Transverse colon (tissue), 4 donors: ENCODE data around the gene LAMA3.

Experiments used
- CTCF ChIP-seq, 5 experiments: fragments of 200-600 bp in 3 of 5; fragments of 450-650 bp in 2 of 5; sonication (generic) in 3 of 5; IDR thresholded peaks; 1 replicate in 2 of 5; 2 replicates in 3 of 5; pipeline ENCODE4 v1.5.1; 2016 to 2017; ENCODE audit warnings: antibody characterized with exemption in 5 of 5, inconsistent platforms in 3 of 5, mild to moderate bottlenecking in 2 of 5, moderate library complexity in 1 of 5
- POLR2AphosphoS5 ChIP-seq, 3 donors: sonication (generic); formaldehyde crosslinking; IDR thresholded peaks; one replicate each; pipeline ENCODE4 v1.6.1; 2016; ENCODE audit warnings: antibody characterized with exemption in 3 of 3

DNA sequence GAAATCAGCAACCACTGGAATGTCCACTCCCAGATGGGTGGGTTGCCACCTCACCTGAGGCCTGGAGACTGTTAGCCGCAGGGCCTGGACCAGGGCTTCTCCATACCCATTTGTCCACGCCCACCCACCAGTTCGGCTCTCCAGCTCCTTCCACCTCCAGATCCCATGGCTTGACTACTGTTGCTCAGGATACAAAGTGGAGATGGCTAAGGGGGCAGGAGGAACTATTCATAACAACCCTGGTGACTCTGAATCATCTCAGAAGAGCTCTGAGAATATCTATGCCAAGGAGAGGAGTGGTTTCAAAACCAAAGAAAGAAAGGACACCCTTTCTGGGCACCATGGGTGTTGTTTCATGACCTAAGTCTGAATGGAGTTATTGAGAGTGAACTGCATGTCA, 145.8 kb downstream of the LAMA3 start:
- no peak for TF ChIP-seq CTCF (IDR thresholded peaks at IDR 0.05)
- no peak for TF ChIP-seq POLR2AphosphoS5 (IDR thresholded peaks at IDR 0.05)
